Adrenal gland (tissue), 12 donors: Measurements from ENCODE around the gene TP53I13. TPM values are rescaled to one million over a fixed set of nuclear protein-coding genes. Genes with fewer than 3 reads are reported as not detected.

Experiments
- DNase-seq, 7 donors: peaks; one replicate each; pipeline ENCODE4 v3.0.0-alpha.2; 2019 to 2020
- H3K27ac ChIP-seq, 5 donors: fragments of 200-600 bp; sonication (generic) in 4 of 5; 1 replicate in 3 of 5; 2 replicates in 2 of 5; pipeline versions ENCODE4 v1.5.1 to v1.8.0; 2016 to 2020; ENCODE audit warnings: mild to moderate bottlenecking in 1 of 5
- H3K27me3 ChIP-seq: fragments of 200-600 bp; 2 replicates; pipeline ENCODE4 v1.8.0; 2021
- H3K36me3 ChIP-seq, 2 donors: fragments of 200-600 bp; replicated peaks in 1 of 2; 1 replicate in 1 of 2; 2 replicates in 1 of 2; pipeline versions ENCODE4 v1.5.1 to v1.8.0; 2018 to 2022
- H3K4me1 ChIP-seq, 2 donors: fragments of 200-600 bp; replicated peaks in 1 of 2; 1 replicate in 1 of 2; 2 replicates in 1 of 2; pipeline versions ENCODE4 v1.5.1 to v1.8.0; 2018 to 2021
- H3K4me3 ChIP-seq, 4 donors: fragments of 200-600 bp; sonication (generic) in 3 of 4; one replicate each; pipeline ENCODE4 v1.5.1; 2016 to 2018
- H3K9me3 ChIP-seq, 3 donors: fragments of 200-600 bp; sonication (generic) in 1 of 3; replicated peaks in 1 of 3; 1 replicate in 2 of 3; 2 replicates in 1 of 3; pipeline versions ENCODE4 v1.5.1 to v1.8.0; 2016 to 2021
- CTCF ChIP-seq, 6 experiments: fragments of 450-650 bp in 4 of 6; fragments of 200-600 bp in 2 of 6; sonication (generic) in 1 of 6; IDR thresholded peaks; 1 replicate in 5 of 6; 2 replicates in 1 of 6; pipeline versions ENCODE4 v1.5.1 to v1.8.0; 2016 to 2021; ENCODE audit warnings: antibody characterized with exemption in 6 of 6, mild to moderate bottlenecking in 2 of 6, moderate library complexity in 1 of 6
- POLR2A ChIP-seq, 2 donors: fragments of 450-650 bp; IDR thresholded peaks; one replicate each; pipeline ENCODE4 v1.6.1; 2017; ENCODE audit warnings: antibody characterized with exemption in 2 of 2, mild to moderate bottlenecking in 2 of 2, moderate library complexity in 1 of 2
- WGBS, 4 donors: extraction: QIAGEN DNeasy Blood & Tissue Kit in 2 of 4; methylation state at CpG; one replicate each; pipeline versions ENCODE4 v1.1.5 to v1.1.7; 2013 to 2017; 5-methylcytosine and 5-hydroxymethylcytosine counted together
- intact Hi-C, 2 donors: fragments of 100-400 bp; cut with DNase I; formaldehyde crosslinking; loops; one replicate each; pipeline versions ENCODE4 v1.14.1 to v1.15.0; 2022 to 2023
- polyA plus RNA-seq, 3 donors: library from polyadenylated mRNA; stranded (reverse); fragments of 200-250 nt in 2 of 3; fragments of 350-450 nt in 1 of 3; fragmentation: Illumina TruSeq in 1 of 3; extraction: RNeasy Lipid Tissue Mini Kit (QIAGEN cat#74804) in 1 of 3; gene quantifications; one replicate each; pipeline ENCODE4 v1.2.3, GENCODE V29; 2013 to 2014
- total RNA-seq, 9 donors: library from RNA; depleted of rRNA in 4 of 9; stranded (reverse); fragments of >200 nt in 4 of 9; fragments of 120-200 nt in 1 of 9; fragmentation: NEBNext Ultra II Directional in 1 of 9; extraction: Animal tissue kit (Norgen Biotek cat#: 25700) in 1 of 9; gene quantifications; one replicate each; pipeline versions ENCODE4 v1.1.0 to v1.2.4, GENCODE V29; 2013 to 2023
- donor health status: healthy with polysubstance abuse.
- donor health status: Bipolar disorder and iron deficiency.
- donor health status: DM: yes; HTN: yes; CAD: no.
- donor health status: DM: no; HTN: no; CAD: no.
- donor health status: DM: no; HTN: no; CAD: no.
- donor health status: DM: yes; HTN: yes; CAD: no.

The TP53I13 gene
- total and polyA plus RNA-seq, 12 donors = 4.2 to 163 (median 45.2) TPM

GRCh38 chr17:29559640-29560039, 8.9 kb upstream of the TP53I13 start:
- H3K9me3 ChIP-seq = no peaks in the 10 kb centered on the region
- no peak for DNase-seq
- no peaks in the 10 kb centered on the region for H3K36me3 ChIP-seq
- no peaks in the 10 kb centered on the region for H3K27me3 ChIP-seq
- intact Hi-C loops = no loop called here
- no peak overlapping the region for H3K4me3 ChIP-seq
- TF ChIP-seq POLR2A (IDR thresholded peaks at IDR 0.05) (no peak), CTCF (IDR thresholded peaks at IDR 0.05) (no peak)
- H3K27ac ChIP-seq = no peak overlapping the region
- 92 to 96% (median 92%) methylated on average over 2 of the region's 2 CpGs for WGBS, 4 donors
- H3K4me1 ChIP-seq = peaks cover 7 to 14% of the 10 kb centered on the region in 2 donors

GRCh38 chr17:29560316-29560715, 8.2 kb upstream of the TP53I13 start:
- H3K27me3 ChIP-seq = no peaks in the 10 kb centered on the region
- H3K9me3 ChIP-seq = no peaks in the 10 kb centered on the region
- DNase-seq = peak in 2 of 7 donors; percentile 19 to 49
- no peak for TF ChIP-seq CTCF (IDR thresholded peaks at IDR 0.05)
- no peak for TF ChIP-seq POLR2A (IDR thresholded peaks at IDR 0.05)
- no peaks in the 10 kb centered on the region for H3K36me3 ChIP-seq
- intact Hi-C loops = no loop called here
- peaks cover 7 to 14% of the 10 kb centered on the region in 2 donors for H3K4me1 ChIP-seq
- H3K27ac ChIP-seq = peak overlapping the region in 2 of 5 donors; percentile 15 to 56
- H3K4me3 ChIP-seq = no peak overlapping the region
- WGBS, 4 donors = 46 to 54% (median 52%) methylated on average over 6 of the region's 6 CpGs

GRCh38 chr17:29561554-29562517, 6.7 kb upstream of the TP53I13 start:
- TF ChIP-seq CTCF (IDR thresholded peaks at IDR 0.05) (no peak), POLR2A (IDR thresholded peaks at IDR 0.05) (no peak)
- Histone ChIP-seq H3K27ac (peak overlapping the region in 4 of 5 donors; percentile 8 to 76 (median 36)), H3K4me3 (no peak overlapping the region), H3K27me3 (no peaks in the 10 kb centered on the region), H3K4me1 (peaks cover 11 to 25% of the 10 kb centered on the region in 2 donors), H3K36me3 (no peaks in the 10 kb centered on the region), H3K9me3 (no peaks in the 10 kb centered on the region)
- intact Hi-C loops = no loop called here
- DNase-seq = peak in 4 of 7 donors; percentile 55 to 70 (median 58)
- 60 to 86% (median 75%) methylated on average over 11 to 17 of the region's 17 CpGs for WGBS, 4 donors

GRCh38 chr17:29562615-29563014, 5.9 kb upstream of the TP53I13 start:
- 80 to 89% (median 80%) methylated on average over 17 to 18 of the region's 18 CpGs for WGBS, 4 donors
- DNase-seq = peak in 2 of 7 donors; percentile 16 to 46
- peaks cover 15 to 31% of the 10 kb centered on the region in 2 donors for H3K4me1 ChIP-seq
- no peaks in the 10 kb centered on the region for H3K36me3 ChIP-seq
- intact Hi-C loops = no loop called here
- no peak overlapping the region for H3K4me3 ChIP-seq
- peak overlapping the region in 2 of 5 donors; percentile 56 to 76 for H3K27ac ChIP-seq
- H3K27me3 ChIP-seq = no peaks in the 10 kb centered on the region
- no peaks in the 10 kb centered on the region for H3K9me3 ChIP-seq
- TF ChIP-seq CTCF (IDR thresholded peaks at IDR 0.05) (no peak), POLR2A (IDR thresholded peaks at IDR 0.05) (no peak)
